Ovary (tissue), 10 donors: ENCODE data around the gene ZNF480. TPM values are rescaled to one million over a fixed set of nuclear protein-coding genes. Genes with fewer than 3 reads are reported as not detected.
"Not testable (repeated sequence)": the region's sequence is repeated elsewhere in the genome, so short reads cannot be mapped to it uniquely, and the experiment has no call there.

Experiments
- DNase-seq, 5 donors: peaks; one replicate each; pipeline ENCODE4 v3.0.0-alpha.2; 2019 to 2020
- H3K27ac ChIP-seq, 2 donors: fragments of 200-600 bp; one replicate each; pipeline versions ENCODE4 v1.5.1 to v1.8.0; 2019 to 2022
- H3K27me3 ChIP-seq: fragments of 200-600 bp; one replicate; pipeline ENCODE4 v1.8.0; 2022
- H3K36me3 ChIP-seq: fragments of 200-600 bp; sonication (generic); one replicate; pipeline ENCODE4 v1.5.1; 2019
- H3K4me1 ChIP-seq: one replicate; pipeline ENCODE4 v1.8.1; 2013; ENCODE audit warnings: mild to moderate bottlenecking, moderate library complexity; ENCODE audit not compliant: insufficient read depth
- H3K4me3 ChIP-seq: fragments of 200-600 bp; sonication (generic); one replicate; pipeline ENCODE4 v1.5.1; 2017
- H3K9me3 ChIP-seq, 2 donors: fragments of 200-600 bp in 1 of 2; sonication (generic) in 1 of 2; one replicate each; pipeline versions ENCODE4 v1.5.1 to v1.8.1; 2013 to 2019; ENCODE audit warnings: mild to moderate bottlenecking in 1 of 2, moderate library complexity in 1 of 2
- EP300 ChIP-seq: sonication (generic); formaldehyde crosslinking; IDR thresholded peaks from one replicate; pipeline ENCODE4 v1.6.1; 2017; ENCODE audit warnings: antibody characterized with exemption
- POLR2A ChIP-seq: fragments of 450-650 bp; IDR thresholded peaks from one replicate; pipeline ENCODE4 v1.6.1; 2017; ENCODE audit warnings: antibody characterized with exemption, mild to moderate bottlenecking, moderate library complexity
- WGBS, 3 donors: extraction: QIAGEN DNeasy Blood & Tissue Kit in 1 of 3; methylation state at CpG; one replicate each; pipeline versions ENCODE4 v1.1.5 to v1.1.7; 2013 to 2017; 5-methylcytosine and 5-hydroxymethylcytosine counted together
- intact Hi-C, 4 donors: fragments of 100-400 bp; cut with DNase I; formaldehyde crosslinking; loops; one replicate each; pipeline versions ENCODE4 v1.11.0 to v1.15.1; 2022 to 2023
- long read RNA-seq, 3 donors: library from polyadenylated mRNA in 2 of 3; unstranded in 2 of 3; transcript quantifications; one replicate each; pipeline ENCODE4 v2.0.0 and lab custom pipeline, GENCODE V29; 2021 to 2026
- polyA plus RNA-seq, 2 donors: library from polyadenylated mRNA; stranded (reverse); fragments of 200-250 nt in 1 of 2; fragments of 350-450 nt in 1 of 2; fragmentation: Illumina TruSeq in 1 of 2; extraction: RNeasy Lipid Tissue Mini Kit (QIAGEN cat#74804) in 1 of 2; gene quantifications; one replicate each; pipeline ENCODE4 v1.2.3, GENCODE V29; 2013 to 2014
- total RNA-seq, 7 donors: library from RNA; depleted of rRNA in 2 of 7; stranded (reverse); fragments of >200 nt in 2 of 7; fragmentation: NEBNext Ultra II Directional in 3 of 7; extraction: Animal tissue kit (Norgen Biotek cat#: 25700) in 3 of 7; gene quantifications; one replicate each; pipeline versions ENCODE4 v1.1.0 to v1.2.4, GENCODE V29; 2016 to 2023
- TF ChIP-seq, protein P1 (sequence below), 3 donors: fragments of 450-650 bp in 2 of 3; fragments of 200-600 bp in 1 of 3; IDR thresholded peaks; one replicate each; pipeline versions ENCODE4 v1.5.1 to v1.8.0; 2016 to 2022; ENCODE audit warnings: antibody characterized with exemption in 3 of 3, mild to moderate bottlenecking in 1 of 3
- donor health status: DM: no; HTN: no; CAD: no; lungs with moderate emphysema.
- donor health status: DM: no; HTN: no; CAD: no.
- donor health status: Bipolar disorder and iron deficiency.
- donor health status: DM: yes; HTN: yes; CAD: no.
- donor health status: DM: no; HTN: no; CAD: no.
- donor health status: DM: yes; HTN: yes; CAD: no.

The ZNF480 gene
- total RNA-seq = 10 to 100 TPM in 5 of 7 donors, 1 to 10 TPM in 2; 5.1 to 16.8 (median 14.4) TPM
- polyA plus RNA-seq = 1 to 10 TPM; 4.5 to 8.3 TPM
- long read RNA-seq, donor 1, full-length matches to known transcripts = 10 of 22 reads
- long read RNA-seq, donor 1, partial matches to known transcripts = 4 of 22 reads
- long read RNA-seq, donor 1, other reads (novel, unspliced or antisense) = 8 of 22 reads
- long read RNA-seq, donor 2, full-length matches to known transcripts = 1 of 1 reads
- long read RNA-seq, donor 2, partial matches to known transcripts = 0 of 1 reads
- long read RNA-seq, donor 2, other reads (novel, unspliced or antisense) = 0 of 1 reads
- long read RNA-seq, donor 3, full-length matches to known transcripts = 1 of 1 reads
- long read RNA-seq, donor 3, partial matches to known transcripts = 0 of 1 reads
- long read RNA-seq, donor 3, other reads (novel, unspliced or antisense) = 0 of 1 reads

DNA sequence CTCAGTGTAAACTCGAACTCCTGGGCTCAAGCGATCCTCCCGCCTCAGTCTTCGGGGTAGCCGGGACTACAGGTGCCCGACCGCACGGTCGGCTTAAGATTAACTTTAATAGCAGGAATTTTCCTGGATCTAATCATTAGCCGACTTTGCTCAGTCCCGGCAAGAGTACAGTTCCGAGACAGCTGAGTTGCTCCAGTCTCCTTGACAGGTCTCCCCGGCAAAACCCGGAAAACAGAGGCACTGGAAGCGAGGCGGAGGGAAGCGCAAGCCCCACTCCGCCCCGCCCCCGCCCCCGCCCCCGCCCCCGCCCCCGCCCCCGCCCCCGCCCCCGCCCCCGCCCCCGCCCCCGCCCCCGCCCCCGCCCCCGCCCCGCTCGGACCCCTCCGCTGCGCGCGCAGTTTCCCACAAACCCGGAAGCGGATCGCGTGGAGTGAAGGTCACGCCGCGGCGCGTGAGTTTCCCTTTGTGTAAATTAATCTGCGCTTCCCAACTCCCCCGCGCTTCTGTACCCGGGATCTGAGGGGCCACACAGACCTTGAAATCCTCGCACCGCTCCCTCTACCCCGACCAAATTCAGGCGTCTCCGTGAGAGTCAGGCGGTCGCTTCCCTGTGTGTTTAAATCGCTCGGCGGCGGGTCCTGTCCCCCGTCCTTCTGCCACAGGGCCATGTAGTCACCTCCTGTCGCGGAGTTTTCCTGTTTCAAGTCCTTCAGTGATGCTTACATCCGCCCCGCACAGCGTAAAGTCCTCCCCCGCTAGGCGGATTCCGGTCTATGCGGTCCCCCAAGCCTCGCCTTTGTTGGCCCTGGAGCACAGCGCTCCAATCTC is at the start of gene ZNF480:
Gene ZNF480 (plus strand): TSS at position 397 of the 828 bp plus-strand sequence. CDS start 3,244 bp downstream, outside the sequence.
- intact Hi-C loops = no loop called here
- no peak for TF ChIP-seq EP300
- TF ChIP-seq, protein P1, sequence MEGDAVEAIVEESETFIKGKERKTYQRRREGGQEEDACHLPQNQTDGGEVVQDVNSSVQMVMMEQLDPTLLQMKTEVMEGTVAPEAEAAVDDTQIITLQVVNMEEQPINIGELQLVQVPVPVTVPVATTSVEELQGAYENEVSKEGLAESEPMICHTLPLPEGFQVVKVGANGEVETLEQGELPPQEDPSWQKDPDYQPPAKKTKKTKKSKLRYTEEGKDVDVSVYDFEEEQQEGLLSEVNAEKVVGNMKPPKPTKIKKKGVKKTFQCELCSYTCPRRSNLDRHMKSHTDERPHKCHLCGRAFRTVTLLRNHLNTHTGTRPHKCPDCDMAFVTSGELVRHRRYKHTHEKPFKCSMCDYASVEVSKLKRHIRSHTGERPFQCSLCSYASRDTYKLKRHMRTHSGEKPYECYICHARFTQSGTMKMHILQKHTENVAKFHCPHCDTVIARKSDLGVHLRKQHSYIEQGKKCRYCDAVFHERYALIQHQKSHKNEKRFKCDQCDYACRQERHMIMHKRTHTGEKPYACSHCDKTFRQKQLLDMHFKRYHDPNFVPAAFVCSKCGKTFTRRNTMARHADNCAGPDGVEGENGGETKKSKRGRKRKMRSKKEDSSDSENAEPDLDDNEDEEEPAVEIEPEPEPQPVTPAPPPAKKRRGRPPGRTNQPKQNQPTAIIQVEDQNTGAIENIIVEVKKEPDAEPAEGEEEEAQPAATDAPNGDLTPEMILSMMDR (IDR thresholded peaks at IDR 0.05) = peak in 1 of 3 donors; percentile 30
- peak; percentile 64 for TF ChIP-seq POLR2A
- 0 to 1% (median 1%) methylated on average over 56 to 73 of the region's 75 CpGs for WGBS, 3 donors

DNA sequence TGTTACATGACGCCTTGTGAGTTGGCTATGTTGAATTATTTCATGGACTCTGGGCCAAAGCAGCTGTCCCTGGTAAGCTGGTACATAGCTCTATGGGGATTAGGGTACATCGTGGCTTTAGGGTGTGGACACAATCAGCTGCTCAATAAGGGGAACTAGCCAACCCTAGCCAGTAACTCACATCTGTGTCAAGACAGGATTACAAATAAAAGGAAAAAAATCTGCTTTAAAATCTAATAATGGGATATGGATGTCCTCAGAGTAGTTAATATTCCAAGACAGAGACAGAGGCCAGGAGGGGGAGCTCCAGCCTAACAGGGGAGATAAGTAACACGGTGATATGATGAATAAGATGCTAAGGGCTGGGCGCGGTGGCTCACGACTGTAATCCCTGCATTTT is 48.7 kb upstream of the ZNF480 start:
- intact Hi-C loops = no loop called here
- peak in 4 of 5 donors; percentile 32 to 66 (median 54) for DNase-seq

More for the DNA sequence above, at the start of gene ZNF480:
- no peaks in the 10 kb centered on the region for H3K27me3 ChIP-seq
- peak; percentile 83 to 91 (median 86) for DNase-seq
- no peaks in the 10 kb centered on the region for H3K36me3 ChIP-seq
- H3K27ac ChIP-seq = peak within 1 kb of the TSS; percentile 50 to 83
- no peaks in the 10 kb centered on the region for H3K9me3 ChIP-seq
- H3K4me3 ChIP-seq = peak within 1 kb of the TSS; percentile 68
- H3K4me1 ChIP-seq = peaks cover 4% of the 10 kb centered on the region

DNA sequence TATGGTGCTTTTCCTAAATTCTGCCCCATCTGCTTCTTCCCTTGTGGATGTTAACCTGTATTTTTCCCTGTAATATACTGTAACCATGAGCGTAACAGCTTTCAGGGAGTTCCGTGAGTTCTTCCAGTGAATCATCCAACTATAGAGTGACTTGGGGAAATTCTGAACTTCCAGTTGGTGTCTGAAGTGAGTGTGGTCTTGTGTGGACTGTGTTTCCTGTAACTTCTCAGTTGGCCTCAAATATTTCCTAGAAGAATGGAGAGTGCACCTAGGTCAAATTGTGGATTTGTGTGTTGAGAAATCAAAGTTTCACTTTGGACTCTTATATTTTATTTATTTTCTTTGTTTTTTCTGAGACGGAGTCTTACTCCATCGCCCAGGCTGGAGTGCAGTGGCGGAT is 38.5 kb upstream of the ZNF480 start:
- Histone ChIP-seq H3K27me3 (no peaks in the 10 kb centered on the region), H3K27ac (no peak overlapping the region), H3K4me3 (no peak overlapping the region), H3K9me3 (no peaks in the 10 kb centered on the region), H3K4me1 (no peaks in the 10 kb centered on the region), H3K36me3 (no peaks in the 10 kb centered on the region)
- TF ChIP-seq, protein P1 (IDR thresholded peaks at IDR 0.05) = no peak
- TF ChIP-seq EP300 = no peak
- no peak for TF ChIP-seq POLR2A
- intact Hi-C loops = no loop called here
- 92 to 94% (median 93%) methylated on average over 5 of the region's 5 CpGs for WGBS, 3 donors
- no peak for DNase-seq

More for the DNA sequence above, 48.7 kb upstream of the ZNF480 start:
- no peaks in the 10 kb centered on the region for H3K36me3 ChIP-seq
- TF ChIP-seq EP300 (no peak), POLR2A (no peak)
- TF ChIP-seq, protein P1 (IDR thresholded peaks at IDR 0.05) = peak in 1 of 3 donors; percentile 17
- H3K27ac ChIP-seq = no peak overlapping the region
- H3K9me3 ChIP-seq = no peaks in the 10 kb centered on the region
- no peaks in the 10 kb centered on the region for H3K4me1 ChIP-seq
- no peak overlapping the region for H3K4me3 ChIP-seq
- WGBS, 3 donors = 10 to 19% (median 11%) methylated on average over 6 of the region's 6 CpGs
- H3K27me3 ChIP-seq = no peaks in the 10 kb centered on the region

DNA sequence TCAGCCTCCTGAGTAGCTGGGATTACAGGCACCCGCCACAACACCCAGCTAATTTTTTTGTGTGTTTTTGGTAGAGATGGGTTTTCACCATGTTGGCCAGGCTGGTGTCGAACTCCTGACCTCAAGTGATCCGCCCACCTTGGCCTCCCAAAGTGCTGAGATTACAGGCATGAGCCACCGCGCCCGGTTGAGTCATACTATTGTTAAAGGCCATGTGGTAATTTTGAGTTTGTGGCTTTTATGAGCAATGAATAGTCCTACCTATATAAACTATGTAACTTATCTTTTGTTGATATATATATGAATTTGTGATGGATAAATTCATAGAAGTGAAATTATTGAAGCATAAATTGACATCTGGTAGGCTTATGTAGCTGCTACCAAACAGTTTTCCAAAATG is 31.4 kb upstream of the ZNF480 start:
- intact Hi-C loops = not testable (repeated sequence)
- 92 to 93% (median 92%) methylated on average over 6 of the region's 6 CpGs for WGBS, 3 donors

More for the DNA sequence above, 31.4 kb upstream of the ZNF480 start:
- not testable (repeated sequence) for H3K4me3 ChIP-seq, H3K4me1 ChIP-seq, H3K27me3 ChIP-seq, DNase-seq, H3K36me3 ChIP-seq, H3K27ac ChIP-seq, H3K9me3 ChIP-seq
